H9 (cell line): ENCODE measurements around the gene MED22. TPM values are rescaled to one million over a fixed set of nuclear protein-coding genes. Genes with fewer than 3 reads are reported as not detected.

Experiments
- DNase-seq: peaks from one replicate; pipeline ENCODE4 v3.0.0-alpha.2; 2017
- H2AFZ ChIP-seq: one replicate; pipeline ENCODE4 v1.6.1; 2013; ENCODE audit warnings: mild to moderate bottlenecking, low read length, control low read depth, moderate library complexity
- H2AK5ac ChIP-seq: 2 replicates; pipeline ENCODE4 v1.6.1; 2013; ENCODE audit warnings: low read length, control low read depth, mixed read lengths; ENCODE audit not compliant: insufficient read length
- H2BK120ac ChIP-seq: one replicate; pipeline ENCODE4 v1.6.1; 2013; ENCODE audit warnings: low read depth, mild to moderate bottlenecking, low read length, control low read depth, inconsistent platforms; ENCODE audit not compliant: poor library complexity, severe bottlenecking
- H2BK12ac ChIP-seq: 2 replicates; pipeline ENCODE4 v1.6.1; 2013; ENCODE audit warnings: low read length, control low read depth, mixed read lengths, low read depth; ENCODE audit not compliant: insufficient read length
- H2BK15ac ChIP-seq: 2 replicates; pipeline ENCODE4 v1.6.1; 2013; ENCODE audit warnings: low read depth, low read length, control low read depth
- H2BK20ac ChIP-seq: one replicate; pipeline ENCODE4 v1.6.1; 2013; ENCODE audit warnings: low read depth, mild to moderate bottlenecking, low read length, control low read depth, inconsistent platforms; ENCODE audit not compliant: poor library complexity, severe bottlenecking
- H2BK5ac ChIP-seq: 2 replicates; pipeline ENCODE4 v1.6.1; 2013; ENCODE audit warnings: low read length, control low read depth, mixed read lengths; ENCODE audit not compliant: insufficient read length
- H3K14ac ChIP-seq: 2 replicates; pipeline ENCODE4 v1.6.1; 2013; ENCODE audit warnings: low read length, control low read depth; ENCODE audit not compliant: insufficient read depth
- H3K18ac ChIP-seq: 2 replicates; pipeline ENCODE4 v1.6.1; 2013; ENCODE audit warnings: low read depth, mild to moderate bottlenecking, mixed read lengths, low read length, control low read depth; ENCODE audit not compliant: insufficient read length
- H3K23ac ChIP-seq: 2 replicates; pipeline ENCODE4 v1.6.1; 2013; ENCODE audit warnings: low read length, control low read depth, mixed read lengths, low read depth; ENCODE audit not compliant: insufficient read length
- H3K23me2 ChIP-seq: 2 replicates; pipeline ENCODE4 v1.6.1; 2013; ENCODE audit warnings: low read depth, mild to moderate bottlenecking, mixed read lengths, low read length, control low read depth; ENCODE audit not compliant: insufficient read length, poor library complexity, severe bottlenecking
- H3K27ac ChIP-seq: 2 replicates; pipeline ENCODE4 v1.5.1; 2013; ENCODE audit warnings: low read length, control low read depth, mixed read lengths, low read depth; ENCODE audit not compliant: insufficient read length
- H3K27me3 ChIP-seq: 2 replicates; pipeline ENCODE4 v1.6.1; 2013; ENCODE audit warnings: low read length, control low read depth, inconsistent platforms; ENCODE audit not compliant: insufficient read depth
- H3K4ac ChIP-seq: 2 replicates; pipeline ENCODE4 v1.6.1; 2013; ENCODE audit warnings: low read depth, mild to moderate bottlenecking, control low read depth, inconsistent platforms, low read length, moderate library complexity
- H3K4me1 ChIP-seq: 2 replicates; pipeline ENCODE4 v1.6.1; 2013; ENCODE audit warnings: low read length, control low read depth, inconsistent platforms; ENCODE audit not compliant: insufficient read depth
- H3K4me2 ChIP-seq: 2 replicates; pipeline ENCODE4 v1.6.1; 2013; ENCODE audit warnings: low read length, control low read depth, mixed read lengths; ENCODE audit not compliant: insufficient read length, insufficient read depth
- H3K56ac ChIP-seq: 2 replicates; pipeline ENCODE4 v1.6.1; 2013; ENCODE audit warnings: low read depth, mild to moderate bottlenecking, mixed read lengths, low read length, control low read depth; ENCODE audit not compliant: insufficient read length
- H3K79me1 ChIP-seq: 2 replicates; pipeline ENCODE4 v1.6.1; 2013; ENCODE audit warnings: low read depth, mild to moderate bottlenecking, moderate library complexity, low read length, control low read depth, inconsistent platforms; ENCODE audit not compliant: insufficient read depth, poor library complexity, severe bottlenecking
- H3K79me2 ChIP-seq: 2 replicates; pipeline ENCODE4 v1.6.1; 2013; ENCODE audit warnings: low read length, control low read depth, inconsistent platforms; ENCODE audit not compliant: insufficient read depth
- H3K9ac ChIP-seq: 2 replicates; pipeline ENCODE4 v1.6.1; 2013; ENCODE audit warnings: low read length, control low read depth, mixed read lengths; ENCODE audit not compliant: insufficient read length; ENCODE audit errors: extremely low read depth
- H3K9me3 ChIP-seq: one replicate; pipeline ENCODE4 v1.6.1; 2013; ENCODE audit warnings: low read depth, low read length, inconsistent platforms; ENCODE audit not compliant: control insufficient read depth
- H3T11ph ChIP-seq: one replicate; pipeline ENCODE4 v1.6.1; 2013; ENCODE audit warnings: mild to moderate bottlenecking, low read length, control low read depth, inconsistent platforms
- H4K20me1 ChIP-seq: one replicate; pipeline ENCODE4 v1.6.1; 2013; ENCODE audit not compliant: control insufficient read depth, insufficient read length, insufficient read depth
- H4K5ac ChIP-seq: 2 replicates; pipeline ENCODE4 v1.6.1; 2013; ENCODE audit warnings: low read depth, mild to moderate bottlenecking, mixed read lengths, low read length, control low read depth; ENCODE audit not compliant: insufficient read length
- H4K8ac ChIP-seq: replicated peaks from 2 replicates; pipeline ENCODE4 v1.6.1; 2013; ENCODE audit warnings: low read length, control low read depth, mixed read lengths, low read depth; ENCODE audit not compliant: insufficient read length
- H4K91ac ChIP-seq: 2 replicates; pipeline ENCODE4 v1.6.1; 2013; ENCODE audit warnings: low read depth, mild to moderate bottlenecking, moderate library complexity, mixed read lengths, low read length, control low read depth; ENCODE audit not compliant: insufficient read length
- H3K27ac Mint-ChIP-seq, 3 experiments: 2 replicates in 2 of 3; 3 replicates in 1 of 3; pipeline ENCODE4 v1.8.0; 2020 to 2021; ENCODE audit warnings: mixed read lengths in 3 of 3, mild to moderate bottlenecking in 1 of 3, moderate library complexity in 1 of 3
- H3K27me3 Mint-ChIP-seq: 2 replicates; pipeline ENCODE4 v1.8.0; 2021; ENCODE audit warnings: low read depth, mild to moderate bottlenecking, moderate library complexity, mixed read lengths
- H3K36me3 Mint-ChIP-seq, 3 experiments: 2 replicates in 2 of 3; 3 replicates in 1 of 3; pipeline ENCODE4 v1.8.0; 2020 to 2021; ENCODE audit warnings: low read depth in 3 of 3, mixed read lengths in 3 of 3; ENCODE audit not compliant: insufficient read depth in 1 of 3
- H3K4me1 Mint-ChIP-seq, 2 experiments: 2 replicates each; pipeline ENCODE4 v1.8.0; 2020; ENCODE audit warnings: mixed read lengths in 2 of 2
- H3K4me3 Mint-ChIP-seq, 2 experiments: 2 replicates in 1 of 2; 3 replicates in 1 of 2; pipeline ENCODE4 v1.8.0; 2020 to 2021; ENCODE audit warnings: mild to moderate bottlenecking in 2 of 2, mixed read lengths in 2 of 2, moderate library complexity in 1 of 2
- H3K9me3 Mint-ChIP-seq, 2 experiments: 2 replicates in 1 of 2; 3 replicates in 1 of 2; pipeline ENCODE4 v1.8.0; 2020; ENCODE audit warnings: mild to moderate bottlenecking in 2 of 2, mixed read lengths in 2 of 2, moderate library complexity in 1 of 2
- WGBS: extraction: QIAGEN DNeasy Blood & Tissue Kit; methylation state at CpG from one replicate; pipeline ENCODE4 v1.1.7; 2013; ENCODE audit warnings: missing lambda C conversion rate, low lambda C conversion rate, mixed read lengths; ENCODE audit not compliant: insufficient read length; ENCODE audit errors: extremely low coverage; 5-methylcytosine and 5-hydroxymethylcytosine counted together
- total RNA-seq: library from RNA; stranded (reverse); gene quantifications from 2 replicates; pipeline ENCODE4 v1.2.1, GENCODE V29; 2021
- TF ChIP-seq, protein P1 (sequence below): fragments of 200-600 bp; sonication (generic); conservative IDR thresholded peaks from 3 replicates; pipeline ENCODE4 v1.8.0; 2021; ENCODE audit warnings: antibody characterized with exemption, mild to moderate bottlenecking

The MED22 gene
- total RNA-seq, 1 experiment from 2014 or later, result 60.1 TPM

DNA sequence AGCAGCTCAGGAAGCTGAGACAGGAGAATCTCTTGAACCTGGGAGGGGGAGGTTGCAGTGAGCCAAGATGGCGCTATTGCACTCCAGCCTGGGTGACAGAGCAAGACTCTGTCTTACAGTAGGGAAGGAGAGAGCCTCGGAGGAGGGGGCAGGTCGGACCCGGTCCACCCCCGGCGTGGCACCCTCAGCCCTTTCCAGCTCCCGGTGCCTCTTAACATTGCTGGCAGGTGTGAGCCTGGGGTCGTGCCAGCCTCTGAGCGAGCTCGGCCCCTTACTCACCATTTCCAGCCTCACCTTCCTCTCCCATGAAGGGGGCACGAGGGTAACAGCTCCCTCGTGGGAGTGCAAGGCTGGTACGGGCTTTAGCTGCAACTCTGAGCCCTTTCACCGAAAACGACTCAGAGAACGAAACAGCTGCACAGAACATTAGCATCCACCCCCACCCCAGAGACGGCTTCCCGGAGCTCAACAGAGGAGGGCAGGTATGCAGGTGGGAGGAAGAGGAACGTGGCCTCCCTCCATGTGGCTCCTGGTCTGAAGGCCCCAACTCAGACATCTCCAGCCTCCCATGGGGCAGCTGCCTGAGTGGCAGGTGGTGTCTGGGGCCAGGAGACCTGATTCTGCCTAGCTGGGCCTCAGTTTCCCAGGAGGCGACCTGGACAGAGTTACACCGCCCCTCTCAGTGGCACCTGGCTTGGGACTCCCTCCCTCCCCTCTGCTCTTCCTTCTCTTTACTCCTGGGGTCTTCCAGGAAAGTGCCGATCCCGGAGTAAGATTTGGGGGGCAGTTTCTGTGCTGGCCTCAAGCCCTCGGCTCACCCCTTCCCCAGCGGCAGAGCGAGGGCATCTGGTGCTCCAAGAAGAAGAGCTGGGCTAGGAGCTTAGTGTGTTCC lies 44.4 kb downstream of the MED22 start:
- Histone ChIP-seq H3K79me1 (no peaks in the 10 kb centered on the region), H3K4ac (no peak overlapping the region), H4K91ac (no peak overlapping the region), H3K27me3 (no peaks in the 10 kb centered on the region), H3K14ac (no peak overlapping the region), H3K79me2 (no peaks in the 10 kb centered on the region), H3K23me2 (no peaks in the 10 kb centered on the region), H2BK12ac (no peak overlapping the region), H2BK5ac (no peak overlapping the region), H3K23ac (no peak overlapping the region), H3K18ac (no peak overlapping the region), H3K9me3 (no peaks in the 10 kb centered on the region), H2AK5ac (no peak overlapping the region), H3K9ac (no peak overlapping the region), H3T11ph (no peak overlapping the region), H3K4me2 (no peak overlapping the region), H4K8ac (no peak overlapping the region), H4K20me1 (no peaks in the 10 kb centered on the region), H2BK15ac (no peak overlapping the region), H3K27ac (no peak overlapping the region), H2AFZ (no peak overlapping the region), H2BK120ac (no peak overlapping the region), H4K5ac (no peak overlapping the region), H3K4me1 (no peaks in the 10 kb centered on the region), H2BK20ac (no peak overlapping the region), H3K56ac (no peak overlapping the region)
- DNase-seq, result no peak
- Mint-ChIP-seq H3K4me1 (peaks cover 0 to 3% of the 10 kb centered on the region in 2 experiments; a peak in 1 of 4 replicates), H3K36me3 (peaks cover 0 to 1% (median 0%) of the 10 kb centered on the region in 3 experiments; a peak in 1 of 7 replicates), H3K27me3 (peaks cover 44% of the 10 kb centered on the region), H3K27ac (no peak overlapping the region; a peak in 1 of 7 replicates), H3K9me3 (peaks cover 2 to 3% of the 10 kb centered on the region in 2 experiments; a peak in 4 of 5 replicates), H3K4me3 (no peak overlapping the region)
- no CpG with 5 or more reads among the region's 26 CpGs for WGBS
- TF ChIP-seq, protein P1, sequence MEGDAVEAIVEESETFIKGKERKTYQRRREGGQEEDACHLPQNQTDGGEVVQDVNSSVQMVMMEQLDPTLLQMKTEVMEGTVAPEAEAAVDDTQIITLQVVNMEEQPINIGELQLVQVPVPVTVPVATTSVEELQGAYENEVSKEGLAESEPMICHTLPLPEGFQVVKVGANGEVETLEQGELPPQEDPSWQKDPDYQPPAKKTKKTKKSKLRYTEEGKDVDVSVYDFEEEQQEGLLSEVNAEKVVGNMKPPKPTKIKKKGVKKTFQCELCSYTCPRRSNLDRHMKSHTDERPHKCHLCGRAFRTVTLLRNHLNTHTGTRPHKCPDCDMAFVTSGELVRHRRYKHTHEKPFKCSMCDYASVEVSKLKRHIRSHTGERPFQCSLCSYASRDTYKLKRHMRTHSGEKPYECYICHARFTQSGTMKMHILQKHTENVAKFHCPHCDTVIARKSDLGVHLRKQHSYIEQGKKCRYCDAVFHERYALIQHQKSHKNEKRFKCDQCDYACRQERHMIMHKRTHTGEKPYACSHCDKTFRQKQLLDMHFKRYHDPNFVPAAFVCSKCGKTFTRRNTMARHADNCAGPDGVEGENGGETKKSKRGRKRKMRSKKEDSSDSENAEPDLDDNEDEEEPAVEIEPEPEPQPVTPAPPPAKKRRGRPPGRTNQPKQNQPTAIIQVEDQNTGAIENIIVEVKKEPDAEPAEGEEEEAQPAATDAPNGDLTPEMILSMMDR, result no peak
